ENCODE results near the gene NUP214.
"Not testable (repeated sequence)": the region's sequence is repeated elsewhere in the genome, so short reads cannot be mapped to it uniquely, and the experiment has no call there.

NUP214 gene

GRCh38 chr9:131107760-131108159, 17.6 kb upstream of the NUP214 start:
- TF ChIP-seq CTCF (IDR thresholded peaks at IDR 0.05; ENCODE audit: low read depth, low read length, missing control alignments), result no peak
- no peak overlapping the region for H3K4me3 ChIP-seq (replicated peaks; ENCODE audit: low read depth, low read length)
- no peak for DNase-seq (ENCODE audit: extremely low read depth, low read depth)

- TF ChIP-seq CTCF (IDR thresholded peaks at IDR 0.05; ENCODE audit: low read depth, low read length, missing control alignments), result no peak
- DNase-seq (ENCODE audit: extremely low read depth, low read depth), result no peak
- no peak overlapping the region for H3K4me3 ChIP-seq (replicated peaks; ENCODE audit: low read depth, low read length)
These were observed 14.1 kb upstream of the NUP214 start for GRCh38 chr9:131111186-131111853.

- TF ChIP-seq CTCF (IDR thresholded peaks at IDR 0.05; ENCODE audit: low read depth, low read length, missing control alignments), result no peak
- no peak for DNase-seq (ENCODE audit: extremely low read depth, low read depth)
These were observed 13.5 kb upstream of the NUP214 start for GRCh38 chr9:131111854-131112311.

DNA sequence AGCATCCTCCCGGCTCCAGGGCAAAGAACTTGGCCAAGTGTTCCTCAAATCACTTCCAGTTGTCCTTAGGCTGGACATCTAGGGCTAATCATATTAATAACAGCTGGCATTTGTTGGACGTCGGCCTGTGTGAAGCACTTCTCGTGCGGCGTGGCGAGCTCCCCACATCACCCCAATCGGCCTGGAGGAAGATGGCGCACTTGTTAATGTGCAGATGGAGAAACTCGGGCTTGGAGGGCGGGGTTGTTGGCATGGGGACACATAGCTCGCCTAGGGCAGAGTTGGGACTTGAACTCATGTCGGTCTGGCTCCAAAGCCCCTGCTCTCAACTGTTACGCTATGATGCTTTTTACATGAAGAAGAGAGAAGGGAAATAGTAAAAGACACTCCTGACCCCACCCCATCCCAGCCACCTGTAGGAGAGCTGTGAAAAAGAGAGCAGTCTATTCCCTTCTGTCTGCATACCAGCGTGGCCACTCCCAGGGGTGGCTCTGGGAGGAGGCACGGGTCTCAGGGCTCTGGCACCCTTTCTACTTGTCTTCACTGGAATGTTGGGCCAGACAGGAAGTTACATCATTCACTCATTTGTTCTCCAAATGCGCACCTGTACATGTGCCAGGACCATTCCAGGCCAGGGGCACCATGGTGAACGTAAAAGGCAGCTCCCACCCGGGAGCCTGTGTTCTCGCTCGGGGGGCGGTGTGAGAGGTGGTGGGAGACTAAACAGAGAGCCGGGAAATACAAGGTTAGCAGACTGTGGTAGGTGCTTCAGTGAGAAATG, 12.8 kb upstream of the NUP214 start:
- H3K4me3 ChIP-seq (replicated peaks; ENCODE audit: low read depth, low read length), result no peak overlapping the region
- TF ChIP-seq CTCF (IDR thresholded peaks at IDR 0.05; ENCODE audit: low read depth, low read length, missing control alignments), result no peak
- DNase-seq (ENCODE audit: extremely low read depth, low read depth), result no peak

More at GRCh38 chr9:131111854-131112311, 13.5 kb upstream of the NUP214 start:
- no peak overlapping the region for H3K4me3 ChIP-seq (replicated peaks; ENCODE audit: low read depth, low read length)

GRCh38 chr9:131113655-131114054, 11.7 kb upstream of the NUP214 start:
- no peak for DNase-seq (ENCODE audit: extremely low read depth, low read depth)
- TF ChIP-seq CTCF (IDR thresholded peaks at IDR 0.05; ENCODE audit: low read depth, low read length, missing control alignments), result no peak
- no peak overlapping the region for H3K4me3 ChIP-seq (replicated peaks; ENCODE audit: low read depth, low read length)

DNA sequence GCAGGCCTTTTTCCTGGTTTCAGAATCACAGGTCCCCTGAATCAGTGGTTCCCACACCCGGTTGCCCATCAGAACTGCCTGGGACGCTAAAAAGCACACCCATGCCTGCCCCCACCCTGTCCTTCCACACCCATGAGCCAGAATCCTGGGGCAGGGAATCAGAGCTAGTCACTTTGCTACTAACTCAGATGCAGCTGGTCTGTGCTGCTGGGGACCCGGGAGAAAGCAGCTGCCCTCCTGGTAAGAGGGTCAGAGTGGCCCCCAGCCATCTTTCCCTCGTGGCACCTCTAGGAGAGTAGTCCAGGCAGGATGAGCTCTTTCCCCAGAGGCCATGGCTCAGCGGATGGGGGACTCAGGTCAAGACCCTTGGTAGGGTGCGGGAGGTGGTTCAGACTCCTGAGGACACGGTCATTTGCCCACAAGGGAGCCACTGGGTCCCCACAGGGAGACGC, 11.3 kb upstream of the NUP214 start:
- DNase-seq (ENCODE audit: extremely low read depth, low read depth), result no peak
- no peak for TF ChIP-seq CTCF (IDR thresholded peaks at IDR 0.05; ENCODE audit: low read depth, low read length, missing control alignments)
- no peak overlapping the region for H3K4me3 ChIP-seq (replicated peaks; ENCODE audit: low read depth, low read length)

GRCh38 chr9:131115360-131115742, 10.0 kb upstream of the NUP214 start:
- not testable (repeated sequence) for DNase-seq (ENCODE audit: extremely low read depth, low read depth); H3K4me3 ChIP-seq (replicated peaks; ENCODE audit: low read depth, low read length)

Data from HFF-Myc (cell line).